HG02938 (cell line): Measurements from ENCODE around the gene WNT2.
"Not testable (repeated sequence)": the region's sequence is repeated elsewhere in the genome, so short reads cannot be mapped to it uniquely, and the experiment has no call there.

Experiments
- ATAC-seq: cut with Tn5 transposase; IDR thresholded peaks from one replicate; pipeline ENCODE4 v1.9.1; 2021; ENCODE audit warnings: mild to moderate bottlenecking, moderate library complexity; ENCODE audit not compliant: unreplicated experiment

Gene WNT2

DNA sequence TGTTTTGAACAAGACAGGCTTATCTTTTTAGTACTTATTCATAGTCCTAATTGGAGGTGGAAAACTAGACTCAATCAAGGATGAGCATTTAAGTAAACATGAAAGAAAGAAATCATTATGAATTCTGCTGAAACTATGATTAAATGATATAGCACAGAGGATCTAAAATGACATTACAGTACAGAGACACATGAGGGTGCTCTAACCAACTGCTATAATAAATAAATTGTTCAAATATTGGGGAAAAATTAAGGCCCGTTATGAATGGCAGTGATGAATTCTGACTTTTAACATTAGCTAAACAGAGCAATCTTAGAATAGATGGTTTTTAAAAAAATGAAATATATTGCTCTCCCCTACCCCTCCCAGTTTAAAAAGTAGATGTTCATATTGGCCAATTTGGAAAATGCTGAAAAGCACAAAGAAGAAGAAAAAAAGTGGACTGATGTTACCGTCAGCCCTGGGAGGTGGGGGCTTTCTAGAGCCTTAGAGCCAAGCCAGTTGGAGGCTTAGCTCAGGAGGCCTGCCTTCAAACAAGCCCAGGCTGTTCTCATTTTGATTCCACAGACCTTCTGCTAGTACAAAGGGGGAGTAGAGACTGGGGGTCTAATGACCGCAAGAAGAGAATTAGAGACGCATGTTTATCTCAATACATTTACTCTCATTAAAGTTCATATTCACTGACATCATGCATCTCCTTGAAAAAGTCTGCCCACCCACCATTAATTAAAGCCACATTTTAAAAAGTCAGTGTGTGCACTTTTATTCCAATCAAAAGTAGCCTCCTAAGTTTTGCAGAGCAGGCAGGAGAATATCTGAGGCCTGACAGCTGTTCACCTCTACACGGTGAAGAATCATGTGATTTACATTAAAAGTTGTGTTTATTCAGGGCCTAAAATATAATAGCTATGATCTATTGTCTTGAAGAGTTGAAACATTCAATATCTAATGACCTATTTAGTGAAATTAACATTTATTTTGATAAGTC is 10.0 kb downstream of the WNT2 start:
- ATAC-seq, result no peak

DNA sequence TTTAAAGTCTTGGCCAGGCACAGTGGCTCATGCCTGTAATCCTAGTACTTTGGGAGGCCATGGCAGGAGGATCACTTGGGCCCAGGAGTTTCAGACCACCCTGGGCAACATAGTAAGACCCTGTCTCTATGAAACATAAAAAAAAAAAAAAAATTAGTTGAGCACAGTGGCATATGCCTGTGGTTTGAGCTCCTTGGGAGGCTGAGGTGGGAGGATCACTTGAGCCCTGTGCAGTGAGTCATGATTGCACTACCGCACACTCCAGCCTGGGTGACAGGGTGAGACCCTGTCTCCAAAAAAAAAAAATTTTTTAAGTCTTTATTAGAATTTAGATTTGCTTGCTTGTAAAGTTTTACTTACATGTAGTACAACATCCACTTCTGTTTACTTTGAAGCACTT is 14.0 kb downstream of the WNT2 start:
- no peak for ATAC-seq

DNA sequence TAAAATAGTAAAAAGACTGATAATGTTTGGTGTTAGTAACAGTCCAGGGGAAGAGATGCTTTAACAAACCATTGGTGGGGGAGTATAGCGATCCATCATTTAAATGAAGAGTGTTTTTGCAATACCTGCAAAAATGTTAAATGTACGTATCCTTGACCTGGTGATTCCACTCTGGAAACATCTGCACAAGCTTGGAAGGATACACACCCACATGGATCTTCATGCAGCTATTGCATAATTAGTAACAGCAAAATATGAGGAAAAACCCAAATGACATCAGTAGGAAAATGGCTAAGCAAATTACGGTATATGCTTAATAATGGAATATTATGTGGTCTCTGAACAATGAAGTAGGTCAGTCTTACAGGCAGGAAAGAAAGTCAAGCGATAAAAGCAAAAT is 20.5 kb downstream of the WNT2 start:
- no peak for ATAC-seq

DNA sequence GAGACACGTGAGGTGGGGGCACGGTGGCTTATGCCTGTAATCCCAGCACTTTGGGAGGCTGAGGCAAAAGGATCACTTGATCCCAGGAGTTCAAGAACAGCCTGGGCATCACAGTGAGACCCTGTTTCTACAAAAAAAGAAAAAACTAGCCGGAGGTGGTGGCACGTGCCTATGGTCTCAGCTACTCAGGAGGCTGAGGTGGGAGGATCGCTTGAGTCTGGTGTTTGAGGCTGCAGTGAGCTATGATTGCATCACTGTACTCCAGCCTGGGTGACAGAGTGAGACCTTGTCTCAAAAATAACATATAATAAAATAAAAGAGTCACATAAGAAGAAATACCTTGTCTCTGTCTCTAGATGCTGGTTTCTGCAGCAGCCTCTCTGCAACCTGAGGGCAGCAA is 22.4 kb downstream of the WNT2 start:
- ATAC-seq, result not testable (repeated sequence)

DNA sequence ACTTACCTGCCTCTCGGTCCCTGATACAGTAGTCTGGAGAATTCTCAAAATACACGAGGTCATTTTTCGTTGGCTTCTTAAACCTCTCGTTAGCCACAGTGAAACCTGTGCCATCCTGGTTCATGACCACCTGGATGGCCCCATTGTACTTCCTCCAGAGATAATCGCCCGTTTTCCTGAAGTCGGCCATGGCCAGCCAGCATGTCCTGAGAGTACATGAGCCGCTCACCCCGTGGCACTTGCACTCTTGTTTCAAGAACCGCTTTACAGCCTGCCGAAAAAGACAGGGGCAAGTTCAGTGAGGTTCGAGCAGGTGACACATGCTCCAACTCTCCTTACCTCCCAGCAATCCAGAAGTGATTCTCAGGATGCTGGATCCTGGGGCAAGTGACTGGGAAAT is 25.3 kb downstream of the WNT2 start:
- ATAC-seq, result no peak

DNA sequence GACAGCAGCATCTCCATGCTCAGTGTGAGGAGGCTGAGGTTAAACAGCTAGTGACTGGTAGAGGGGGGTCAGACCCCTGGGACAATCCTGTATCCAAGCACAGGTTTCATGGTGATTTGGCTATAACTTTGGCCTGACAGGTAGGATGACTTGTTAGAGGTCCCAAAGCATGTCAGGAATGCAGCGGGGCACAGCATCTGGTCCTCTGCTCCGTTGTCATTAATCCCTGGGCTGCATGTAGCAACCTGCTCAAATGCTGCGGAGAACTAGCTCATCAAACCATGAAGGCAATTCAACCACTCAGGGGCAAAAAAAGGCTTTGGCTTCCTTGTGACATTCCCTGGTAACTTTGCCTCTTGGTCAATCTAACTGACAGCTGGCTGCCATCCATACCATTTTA is 26.8 kb downstream of the WNT2 start:
- ATAC-seq, result no peak

DNA sequence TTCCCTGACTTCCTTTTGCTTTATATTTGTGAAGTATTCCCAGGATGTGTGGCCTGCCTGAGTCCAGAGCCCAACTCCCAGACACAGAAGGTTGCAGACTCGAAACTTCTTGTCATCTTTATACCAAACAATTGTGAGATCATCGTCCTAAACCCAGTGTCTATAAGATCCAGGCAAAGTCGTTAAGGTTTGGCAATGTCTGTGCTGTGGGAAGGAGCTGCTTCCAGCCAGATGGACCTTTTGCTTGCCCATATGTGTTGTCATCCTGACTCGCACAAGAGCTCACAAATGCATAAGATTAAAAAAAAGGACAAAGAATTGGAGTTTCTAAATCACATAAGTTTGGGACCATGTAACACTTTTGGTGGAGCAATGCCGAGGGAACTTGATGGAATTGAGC is 37.0 kb downstream of the WNT2 start:
- no peak for ATAC-seq

DNA sequence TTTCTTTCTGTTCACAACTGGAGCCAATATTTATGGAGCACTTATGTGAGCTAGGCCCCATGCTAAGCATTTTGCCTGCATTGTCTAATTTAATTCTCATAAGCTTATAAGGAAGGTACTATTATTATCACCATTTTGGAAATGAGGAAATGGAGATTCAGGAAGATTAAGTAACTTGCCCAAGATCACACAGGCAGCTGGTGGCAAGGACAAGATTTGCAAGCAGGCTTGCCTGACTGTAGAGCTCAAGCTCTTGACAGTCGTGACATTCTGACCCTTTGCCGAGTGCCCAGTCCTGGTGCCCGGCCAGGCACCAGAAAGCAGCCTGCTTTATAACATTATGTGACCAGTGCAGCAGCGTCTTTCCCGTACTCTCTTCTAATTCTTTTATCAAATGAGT is 38.2 kb downstream of the WNT2 start:
- ATAC-seq, result no peak

DNA sequence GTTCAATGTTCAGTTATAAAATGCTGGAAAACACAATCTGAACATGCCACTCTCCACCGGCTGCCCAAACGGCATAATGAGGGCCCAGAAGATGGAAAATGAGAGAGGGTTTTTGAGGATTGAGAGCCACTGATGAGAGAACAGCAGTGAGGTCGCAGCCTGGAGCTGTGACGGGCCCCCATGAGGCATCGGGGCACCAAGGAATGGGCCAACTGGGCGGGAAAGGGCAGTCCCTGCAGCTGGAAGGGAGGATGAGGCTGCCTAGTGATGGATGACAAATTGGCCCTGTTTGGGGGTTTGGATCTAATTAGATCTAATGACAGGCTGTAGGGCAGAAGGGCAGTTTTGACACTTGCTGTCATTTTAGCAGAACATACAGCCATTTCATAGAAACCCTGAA is 39.1 kb downstream of the WNT2 start:
- no peak for ATAC-seq

DNA sequence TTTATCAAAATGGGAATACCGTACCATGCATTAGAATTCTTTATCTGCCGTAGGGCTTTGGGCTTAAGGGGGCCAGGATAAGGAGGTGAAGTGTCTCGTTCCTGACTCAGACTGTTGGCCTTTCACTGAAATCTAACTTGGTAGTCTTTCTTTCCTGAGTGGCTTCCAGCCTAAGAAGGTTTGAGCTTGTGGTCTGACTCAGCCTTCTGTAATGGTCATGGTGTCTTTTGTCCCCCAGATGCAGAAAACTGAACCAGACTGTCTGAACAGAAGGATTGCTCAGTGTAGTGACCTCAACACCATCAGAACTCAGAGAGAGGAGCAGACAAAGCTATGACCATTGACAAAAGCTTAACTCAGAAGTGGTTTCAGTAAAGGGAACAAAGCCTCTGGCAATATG is 39.5 kb downstream of the WNT2 start:
- no peak for ATAC-seq

DNA sequence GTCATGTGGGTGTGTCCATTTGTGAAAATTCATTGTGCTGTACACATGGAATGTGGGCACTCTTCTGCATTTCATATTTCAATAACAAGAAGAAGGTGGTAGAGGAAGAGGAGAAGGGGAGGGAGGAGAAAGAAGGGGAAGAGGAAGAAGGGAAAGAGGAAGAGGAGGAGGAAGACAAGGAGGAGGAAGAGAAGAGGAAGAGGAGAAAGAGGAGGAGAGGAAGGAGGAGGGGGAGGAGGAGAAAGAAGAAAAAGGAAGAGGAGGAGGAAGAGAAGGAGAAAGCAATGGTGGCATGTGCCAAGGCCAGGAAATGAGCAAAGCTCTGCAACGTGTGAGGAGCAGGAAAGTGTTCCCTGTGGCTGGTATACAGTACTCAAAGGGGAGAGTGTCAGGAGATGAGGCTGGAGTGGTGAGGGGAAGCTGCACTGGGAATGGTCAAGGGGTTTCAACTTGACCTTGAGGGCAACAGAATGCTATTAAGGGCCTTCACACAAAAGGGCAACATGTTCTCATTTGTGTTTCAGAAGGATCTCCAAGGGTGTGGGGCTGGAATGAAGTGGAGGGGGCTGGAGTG is 40.5 kb downstream of the WNT2 start:
- no peak for ATAC-seq

DNA sequence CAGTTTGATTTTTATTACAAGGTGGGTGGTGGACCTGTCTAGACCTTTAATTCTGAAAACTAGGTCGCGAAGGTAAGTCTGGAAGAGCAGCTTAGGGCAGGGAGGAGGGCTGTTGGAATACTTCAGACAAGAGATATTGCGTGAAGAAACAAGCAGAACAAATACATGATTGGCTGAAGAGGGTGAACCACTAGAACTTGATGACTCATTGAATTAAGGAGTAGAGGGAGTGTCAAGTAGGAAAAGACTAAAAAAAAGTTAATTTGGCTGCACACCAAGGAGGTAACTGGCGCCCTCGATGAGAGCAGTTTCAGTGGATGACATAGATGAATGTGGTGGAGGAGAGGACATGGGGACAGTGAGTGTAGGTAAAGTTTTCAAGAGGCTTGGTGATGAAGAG is 41.3 kb downstream of the WNT2 start:
- ATAC-seq, result no peak

DNA sequence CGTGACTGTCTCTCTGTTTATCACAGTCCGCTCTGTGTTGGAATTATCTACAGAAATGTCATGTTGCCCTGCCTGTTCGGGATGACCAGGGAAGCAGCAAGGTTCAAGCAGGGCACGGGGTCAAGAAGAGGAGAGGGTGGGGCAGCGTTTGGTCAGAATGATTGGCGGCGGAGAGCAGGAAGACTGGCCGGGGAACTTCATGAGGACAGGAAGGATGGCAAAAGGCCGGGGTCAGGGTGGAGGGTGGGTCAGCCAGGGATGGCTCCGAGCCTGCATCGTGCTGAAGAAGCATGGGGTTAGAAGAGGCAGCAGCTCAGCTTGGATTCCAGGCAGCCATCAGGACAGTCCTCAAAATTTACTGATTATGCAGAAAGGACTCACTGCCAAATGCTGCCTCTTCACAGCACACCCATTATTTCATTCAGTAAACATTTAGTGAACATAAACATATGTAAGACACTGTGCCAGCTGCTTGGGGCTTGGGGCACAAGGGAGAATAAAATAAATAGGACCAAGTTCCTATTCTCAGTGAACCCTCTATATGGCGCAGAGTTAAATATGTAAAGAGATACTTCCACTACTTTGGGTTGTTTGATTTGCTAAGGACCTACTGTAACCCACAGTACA is 42.8 kb downstream of the WNT2 start:
- ATAC-seq, result no peak

DNA sequence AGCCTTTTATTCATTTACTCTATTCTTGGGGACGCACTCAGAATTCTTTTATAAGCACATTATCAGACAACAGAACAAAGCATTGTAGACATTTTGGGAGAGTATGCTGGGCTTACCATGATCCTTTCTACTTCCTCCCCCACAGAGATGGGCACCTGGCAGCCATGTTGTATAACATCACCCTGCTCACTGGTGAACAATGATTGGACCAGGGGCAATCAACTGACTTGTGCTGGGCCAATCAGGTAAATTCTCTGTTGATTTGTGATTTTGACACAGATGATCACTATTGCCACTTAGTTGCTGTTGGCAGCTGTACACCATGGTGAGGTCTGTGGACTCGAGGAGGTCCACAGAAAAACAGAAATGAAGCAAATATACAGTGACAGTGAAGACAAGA is 43.7 kb downstream of the WNT2 start:
- ATAC-seq, result no peak

DNA sequence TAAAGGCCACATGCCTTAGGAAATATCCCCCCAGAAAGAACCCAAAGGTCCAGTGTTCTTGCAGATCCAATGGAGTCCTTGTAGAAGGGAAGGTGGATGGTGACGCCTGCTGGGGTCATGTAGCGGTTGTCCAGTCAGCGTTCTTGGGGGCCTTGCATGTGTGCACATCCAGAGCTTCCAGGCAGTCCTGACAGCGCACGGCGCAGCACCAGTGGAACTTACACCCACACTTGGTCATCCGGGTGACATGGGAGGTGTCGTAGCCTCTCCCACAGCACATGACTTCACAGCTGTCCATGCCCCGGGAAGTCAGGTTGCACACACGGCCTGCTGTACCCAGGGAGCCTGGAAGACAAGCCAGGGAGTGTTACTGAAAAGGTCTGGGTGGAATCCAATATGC is 44.8 kb downstream of the WNT2 start:
- no peak for ATAC-seq

DNA sequence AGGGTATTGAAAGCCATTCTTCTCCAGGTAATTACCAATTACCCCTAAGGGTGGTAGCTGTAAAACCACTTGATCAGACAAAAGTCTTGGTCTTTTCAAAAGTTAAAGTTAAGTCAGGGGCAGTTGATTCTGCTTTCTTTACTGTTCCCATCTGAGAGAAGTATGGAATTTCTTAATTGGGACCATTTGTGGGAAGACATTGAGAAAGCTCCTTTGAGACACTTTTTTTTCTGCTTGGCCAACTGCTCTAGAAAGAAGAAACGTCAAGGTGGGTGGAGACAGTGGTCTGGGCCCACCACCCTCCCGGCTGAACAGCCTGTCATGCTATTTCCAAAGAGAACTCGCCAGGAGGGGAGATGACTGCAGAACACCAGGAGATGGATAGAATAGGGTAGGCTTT is 45.3 kb downstream of the WNT2 start:
- ATAC-seq, result no peak

DNA sequence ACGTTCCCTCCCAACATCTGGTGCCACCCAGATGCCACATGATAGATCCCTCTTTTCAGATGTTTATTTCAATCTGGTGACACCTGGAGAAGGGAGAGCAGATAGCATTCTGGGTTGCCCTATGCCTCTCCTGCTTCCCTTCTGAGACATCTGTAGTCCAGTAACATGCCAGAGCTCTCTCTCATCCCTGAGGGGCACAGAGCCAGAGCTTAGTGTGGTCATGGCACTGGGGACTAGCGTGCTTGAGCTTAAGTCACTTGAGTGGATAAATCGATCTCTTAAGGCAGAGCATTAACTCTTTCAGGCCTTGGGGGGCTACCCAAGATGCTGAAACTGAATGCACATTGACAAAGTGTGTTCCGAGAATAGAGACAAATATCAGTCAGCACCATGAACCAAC is 47.9 kb downstream of the WNT2 start:
- ATAC-seq, result no peak

DNA sequence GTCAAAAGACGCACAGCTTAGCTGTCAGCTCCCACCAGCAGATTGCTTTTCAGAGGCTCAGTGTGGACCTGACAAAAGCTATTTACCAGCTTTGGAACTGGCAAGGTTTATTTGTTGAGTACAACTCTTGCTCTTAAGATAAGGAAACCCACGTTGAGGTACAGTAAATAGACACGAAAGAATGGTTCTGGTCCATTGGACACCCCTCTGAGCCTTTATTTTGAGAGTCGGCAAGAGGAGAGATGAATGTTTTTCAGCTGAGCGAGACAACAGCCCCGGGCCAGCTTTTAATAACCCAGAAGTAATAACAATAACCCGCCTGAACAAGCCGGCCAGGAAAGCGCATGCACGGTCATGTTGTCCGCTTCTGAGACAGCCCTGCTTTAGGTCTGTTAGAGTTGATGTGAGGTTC is 49.0 kb downstream of the WNT2 start:
- no peak for ATAC-seq

DNA sequence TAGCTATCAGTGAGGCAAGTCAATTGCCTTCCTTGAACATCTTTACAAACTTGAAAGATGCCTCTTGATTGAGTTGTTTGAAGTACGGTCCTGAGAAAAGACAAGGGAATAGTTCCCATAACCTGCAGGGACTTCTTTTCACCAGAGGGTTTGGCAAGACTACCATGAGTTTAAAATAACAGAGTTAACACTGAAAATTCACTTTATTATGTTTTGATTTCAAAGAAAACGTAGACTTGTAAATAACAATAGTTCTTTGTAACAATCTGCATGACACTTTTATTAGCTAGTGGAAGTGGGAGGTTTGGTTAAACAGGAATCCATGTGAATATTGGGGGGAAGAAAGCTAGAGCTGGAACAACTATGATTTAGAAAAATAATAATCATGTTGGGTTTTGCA is 49.5 kb downstream of the WNT2 start:
- no peak for ATAC-seq

DNA sequence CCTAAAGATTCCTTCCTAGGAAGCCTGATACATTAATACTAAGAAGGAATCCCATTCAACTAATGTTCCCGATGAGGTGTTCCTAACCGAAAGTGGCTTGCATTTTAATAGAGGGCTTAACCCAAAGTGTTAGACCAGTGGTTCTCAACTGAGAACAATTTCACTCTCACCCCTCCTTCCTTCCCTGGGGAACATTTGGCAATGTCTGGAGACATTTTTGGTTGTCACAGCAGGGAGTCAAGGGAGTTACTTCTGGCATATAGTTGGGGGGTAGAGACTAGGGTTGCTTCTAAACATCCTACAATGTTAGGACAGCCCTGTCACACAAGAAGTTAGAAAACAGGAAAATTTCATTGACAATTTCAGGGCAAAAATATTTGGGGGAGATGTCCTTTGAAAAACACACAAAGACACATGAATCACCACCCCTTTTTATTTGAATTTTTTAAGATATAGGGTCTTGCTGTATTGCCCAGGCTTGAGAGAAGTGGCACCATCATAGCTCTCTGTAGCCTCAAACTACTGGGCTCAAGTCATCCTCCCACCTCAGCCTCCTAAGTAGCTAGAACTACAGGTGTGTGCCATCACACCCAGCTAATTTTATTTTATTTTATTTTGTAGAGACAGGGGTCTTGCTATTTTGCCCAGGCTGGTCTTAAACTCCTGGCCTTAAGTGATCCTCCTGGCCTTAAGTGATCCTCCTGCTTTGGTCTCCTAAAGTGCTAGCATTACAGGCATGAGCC is 50.7 kb downstream of the WNT2 start:
- ATAC-seq, result no peak

DNA sequence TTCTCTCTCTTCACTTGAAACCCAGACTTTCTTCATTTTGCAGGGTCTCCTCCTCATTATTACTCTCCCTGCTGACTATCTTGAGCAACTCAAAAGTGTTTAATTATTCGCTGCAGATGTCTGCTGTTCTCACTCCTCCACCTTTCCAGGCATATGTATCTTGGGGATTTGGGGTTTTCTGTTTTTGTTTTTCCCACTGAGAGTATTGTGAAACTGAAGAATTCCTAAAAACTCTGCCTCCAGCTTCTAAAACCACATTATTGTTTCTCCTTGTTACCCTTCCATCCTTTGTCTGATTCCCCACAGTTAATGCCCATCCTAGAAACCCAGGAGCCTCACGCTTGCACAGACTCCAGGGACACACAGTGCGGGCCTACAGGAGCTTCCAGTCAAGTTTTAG is 51.3 kb downstream of the WNT2 start:
- no peak for ATAC-seq
